ENCODE measurements around the gene TRMT13.

TRMT13 gene

GRCh38 chr1:100146958-100147357 is 14.0 kb downstream of the TRMT13 start:
- Histone ChIP-seq H3K36me3 (ENCODE audit: insufficient read depth, low read length) (peaks cover 76% of the 10 kb centered on the region), H3K4me1 (ENCODE audit: insufficient read depth, low read length, severe bottlenecking) (peaks cover 1% of the 10 kb centered on the region), H4K20me1 (ENCODE audit: insufficient read depth, low read length) (no peaks in the 10 kb centered on the region), H3K4me3 (ENCODE audit: low read depth, low read length, poor library complexity, severe bottlenecking) (no peak overlapping the region), H3K4me2 (ENCODE audit: low read length) (no peak overlapping the region), H3F3A (ENCODE audit: insufficient read depth, low read length) (no peaks in the 10 kb centered on the region), H3K9me2 (ENCODE audit: low read depth, low read length) (no peaks in the 10 kb centered on the region), H3K9ac (ENCODE audit: low read length) (no peak overlapping the region), H3K27ac (ENCODE audit: low read depth, low read length, poor library complexity, severe bottlenecking) (no peak overlapping the region), H3K79me2 (ENCODE audit: insufficient read depth, low read length) (no peaks in the 10 kb centered on the region), H3K27me3 (ENCODE audit: insufficient read depth, low read length) (no peaks in the 10 kb centered on the region), H3K9me3 (ENCODE audit: low read length) (no peaks in the 10 kb centered on the region), H2AFZ (ENCODE audit: low read length) (no peak overlapping the region)
- TF ChIP-seq EZH2 (IDR thresholded peaks at IDR 0.05; ENCODE audit: borderline replicate concordance, low read length) (no peak), CTCF (IDR thresholded peaks at IDR 0.05; ENCODE audit: low read length) (no peak)

GRCh38 chr1:100147875-100148274 is 14.9 kb downstream of the TRMT13 start:
- Histone ChIP-seq H3K4me2 (ENCODE audit: low read length) (no peak overlapping the region), H3K36me3 (ENCODE audit: insufficient read depth, low read length) (peaks cover 68% of the 10 kb centered on the region)

GRCh38 chr1:100151679-100152078 is 18.7 kb downstream of the TRMT13 start:
- TF ChIP-seq EZH2 (IDR thresholded peaks at IDR 0.05; ENCODE audit: borderline replicate concordance, low read length) (no peak), CTCF (IDR thresholded peaks at IDR 0.05; ENCODE audit: low read length) (no peak)
- no peaks in the 10 kb centered on the region for H3K27me3 ChIP-seq (ENCODE audit: insufficient read depth, low read length)
- H3K9me2 ChIP-seq (ENCODE audit: low read depth, low read length) = no peaks in the 10 kb centered on the region
- no peak overlapping the region for H3K9ac ChIP-seq (ENCODE audit: low read length)
- H3K27ac ChIP-seq (ENCODE audit: low read depth, low read length, poor library complexity, severe bottlenecking) = no peak overlapping the region
- no peaks in the 10 kb centered on the region for H3K9me3 ChIP-seq (ENCODE audit: low read length)
- H2AFZ ChIP-seq (ENCODE audit: low read length) = no peak overlapping the region
- peaks cover 6% of the 10 kb centered on the region for H3K4me1 ChIP-seq (ENCODE audit: insufficient read depth, low read length, severe bottlenecking)
- peaks cover 31% of the 10 kb centered on the region for H3K36me3 ChIP-seq (ENCODE audit: insufficient read depth, low read length)
- no peaks in the 10 kb centered on the region for H3K79me2 ChIP-seq (ENCODE audit: insufficient read depth, low read length)
- no peaks in the 10 kb centered on the region for H4K20me1 ChIP-seq (ENCODE audit: insufficient read depth, low read length)
- H3K4me2 ChIP-seq (ENCODE audit: low read length) = no peak overlapping the region
- no peaks in the 10 kb centered on the region for H3F3A ChIP-seq (ENCODE audit: insufficient read depth, low read length)
- no peak overlapping the region for H3K4me3 ChIP-seq (ENCODE audit: low read depth, low read length, poor library complexity, severe bottlenecking)

More at GRCh38 chr1:100147875-100148274, 14.9 kb downstream of the TRMT13 start:
- no peaks in the 10 kb centered on the region for H3F3A ChIP-seq (ENCODE audit: insufficient read depth, low read length)
- no peak overlapping the region for H3K27ac ChIP-seq (ENCODE audit: low read depth, low read length, poor library complexity, severe bottlenecking)
- no peaks in the 10 kb centered on the region for H3K79me2 ChIP-seq (ENCODE audit: insufficient read depth, low read length)
- no peak overlapping the region for H3K4me3 ChIP-seq (ENCODE audit: low read depth, low read length, poor library complexity, severe bottlenecking)
- H3K9ac ChIP-seq (ENCODE audit: low read length) = no peak overlapping the region
- H3K4me1 ChIP-seq (ENCODE audit: insufficient read depth, low read length, severe bottlenecking) = peaks cover 6% of the 10 kb centered on the region
- no peaks in the 10 kb centered on the region for H3K9me3 ChIP-seq (ENCODE audit: low read length)
- H2AFZ ChIP-seq (ENCODE audit: low read length) = no peak overlapping the region
- H3K27me3 ChIP-seq (ENCODE audit: insufficient read depth, low read length) = no peaks in the 10 kb centered on the region
- H4K20me1 ChIP-seq (ENCODE audit: insufficient read depth, low read length) = no peaks in the 10 kb centered on the region
- H3K9me2 ChIP-seq (ENCODE audit: low read depth, low read length) = no peaks in the 10 kb centered on the region
- no peak for TF ChIP-seq CTCF (IDR thresholded peaks at IDR 0.05; ENCODE audit: low read length)
- no peak for TF ChIP-seq EZH2 (IDR thresholded peaks at IDR 0.05; ENCODE audit: borderline replicate concordance, low read length)

All from OCI-LY1 (cell line).